Neutrophil (primary cell): Measurements from ENCODE around the gene AIG1.

ENCODE experiments used
- H3K27ac ChIP-seq: fragments of 200-600 bp; sonication (generic); 2 replicates; pipeline ENCODE4 v1.5.1; 2016; ENCODE audit warnings: mild to moderate bottlenecking, moderate library complexity
- H3K27me3 ChIP-seq: fragments of 200-600 bp; sonication (generic); 2 replicates; pipeline ENCODE4 v1.6.0; 2016; ENCODE audit warnings: mild to moderate bottlenecking
- H3K36me3 ChIP-seq: fragments of 200-600 bp; sonication (generic); 2 replicates; pipeline ENCODE4 v1.5.1; 2017
- H3K4me1 ChIP-seq, 2 experiments: fragments of 200-600 bp in 1 of 2; sonication (generic) in 1 of 2; 1 replicate in 1 of 2; 2 replicates in 1 of 2; pipeline versions ENCODE4 v1.5.1 to v1.6.1; 2013 to 2016; ENCODE audit warnings: low read depth in 1 of 2, low read length in 1 of 2, mild to moderate bottlenecking in 1 of 2, moderate library complexity in 1 of 2; ENCODE audit not compliant: control insufficient read depth in 1 of 2, insufficient read depth in 1 of 2
- H3K4me3 ChIP-seq, 2 experiments: fragments of 200-600 bp in 1 of 2; sonication (generic) in 1 of 2; 1 replicate in 1 of 2; 2 replicates in 1 of 2; pipeline ENCODE4 v1.5.1; 2013 to 2016; ENCODE audit warnings: low read depth in 1 of 2, low read length in 1 of 2, mild to moderate bottlenecking in 1 of 2, moderate library complexity in 1 of 2
- H3K9me3 ChIP-seq: fragments of 200-600 bp; sonication (generic); 2 replicates; pipeline ENCODE4 v1.5.1; 2016
- CTCF ChIP-seq: fragments of 200-600 bp; sonication (generic); IDR thresholded peaks from 2 replicates; pipeline ENCODE4 v1.5.1; 2016; ENCODE audit warnings: antibody characterized with exemption

Gene AIG1

GRCh38 chr6:143127941-143128680, 67.4 kb downstream of the AIG1 start:
- Histone ChIP-seq H3K27ac (no peak overlapping the region), H3K4me3 (no peak overlapping the region), H3K9me3 (no peaks in the 10 kb centered on the region), H3K36me3 (no peaks in the 10 kb centered on the region), H3K27me3 (no peaks in the 10 kb centered on the region), H3K4me1 (no peaks in the 10 kb centered on the region)
- no peak for TF ChIP-seq CTCF

- Histone ChIP-seq H3K9me3 (no peaks in the 10 kb centered on the region), H3K27ac (no peak overlapping the region), H3K4me3 (no peak overlapping the region), H3K36me3 (no peaks in the 10 kb centered on the region), H3K27me3 (no peaks in the 10 kb centered on the region), H3K4me1 (no peaks in the 10 kb centered on the region)
- no peak for TF ChIP-seq CTCF
Measured at GRCh38 chr6:143128681-143129015, 68.0 kb downstream of the AIG1 start.

- no peak overlapping the region for H3K27ac ChIP-seq
- H3K36me3 ChIP-seq, result no peaks in the 10 kb centered on the region
- H3K27me3 ChIP-seq, result no peaks in the 10 kb centered on the region
- no peaks in the 10 kb centered on the region for H3K9me3 ChIP-seq
- no peak for TF ChIP-seq CTCF
- H3K4me3 ChIP-seq, result no peak overlapping the region
- no peaks in the 10 kb centered on the region for H3K4me1 ChIP-seq
Measured at GRCh38 chr6:143130928-143131327, 70.2 kb downstream of the AIG1 start.

- H3K36me3 ChIP-seq, result no peaks in the 10 kb centered on the region
- H3K27ac ChIP-seq, result no peak overlapping the region
- no peaks in the 10 kb centered on the region for H3K27me3 ChIP-seq
- no peak overlapping the region for H3K4me3 ChIP-seq
- no peaks in the 10 kb centered on the region for H3K4me1 ChIP-seq
- H3K9me3 ChIP-seq, result no peaks in the 10 kb centered on the region
- TF ChIP-seq CTCF, result no peak
Measured at GRCh38 chr6:143135325-143135724, 74.6 kb downstream of the AIG1 start.

GRCh38 chr6:143135797-143136561, 75.3 kb downstream of the AIG1 start:
- H3K27ac ChIP-seq, result no peak overlapping the region
- H3K9me3 ChIP-seq, result no peaks in the 10 kb centered on the region
- no peak overlapping the region for H3K4me3 ChIP-seq
- no peaks in the 10 kb centered on the region for H3K27me3 ChIP-seq
- no peak for TF ChIP-seq CTCF
- H3K4me1 ChIP-seq, result no peaks in the 10 kb centered on the region
- no peaks in the 10 kb centered on the region for H3K36me3 ChIP-seq
